GM21381 (cell line): ENCODE data around the gene SLC9A2.
A peak's percentile ranks its signal among the peaks of the same experiment; 100 is the strongest.

Experiments used
- ATAC-seq: cut with Tn5 transposase; IDR thresholded peaks from one replicate; pipeline ENCODE4 v1.9.1; 2021; ENCODE audit warnings: mild to moderate bottlenecking, moderate library complexity; ENCODE audit not compliant: unreplicated experiment

SLC9A2 gene

GRCh38 chr2:102619414-102620319, at the start of gene SLC9A2:
TSS of gene SLC9A2 (plus strand) at chr2:102619553. CDS start at chr2:102619849, 296 bp downstream.
- no peak for ATAC-seq

- ATAC-seq, result no peak
These were observed 43.5 kb upstream of the SLC9A2 start for GRCh38 chr2:102575888-102576287.

- no peak for ATAC-seq
These were observed 41.0 kb upstream of the SLC9A2 start for GRCh38 chr2:102578376-102578775.

- ATAC-seq, result no peak
These were observed 37.4 kb upstream of the SLC9A2 start for GRCh38 chr2:102581911-102582310.

- no peak for ATAC-seq
These were observed 36.5 kb upstream of the SLC9A2 start for GRCh38 chr2:102582845-102583244.

GRCh38 chr2:102585847-102586404, 33.4 kb upstream of the SLC9A2 start:
- no peak for ATAC-seq

GRCh38 chr2:102588213-102588939, 31.0 kb upstream of the SLC9A2 start:
- no peak for ATAC-seq

GRCh38 chr2:102589444-102589843, 29.9 kb upstream of the SLC9A2 start:
- ATAC-seq, result no peak

GRCh38 chr2:102591491-102592045, 27.8 kb upstream of the SLC9A2 start:
- no peak for ATAC-seq

- no peak for ATAC-seq
These were observed 26.8 kb upstream of the SLC9A2 start for GRCh38 chr2:102592601-102593000.

- no peak for ATAC-seq
These were observed 25.8 kb upstream of the SLC9A2 start for GRCh38 chr2:102593516-102593915.

- ATAC-seq, result no peak
These were observed 24.8 kb upstream of the SLC9A2 start for GRCh38 chr2:102594445-102595016.

GRCh38 chr2:102597788-102598187, 21.6 kb upstream of the SLC9A2 start:
- no peak for ATAC-seq

- no peak for ATAC-seq
These were observed 19.9 kb upstream of the SLC9A2 start for GRCh38 chr2:102599486-102599885.

GRCh38 chr2:102601730-102602129, 17.6 kb upstream of the SLC9A2 start:
- no peak for ATAC-seq

- no peak for ATAC-seq
These were observed 15.4 kb upstream of the SLC9A2 start for GRCh38 chr2:102603904-102604303.

- ATAC-seq, result no peak
These were observed 14.6 kb upstream of the SLC9A2 start for GRCh38 chr2:102604769-102605168.

- ATAC-seq, result no peak
These were observed 13.0 kb upstream of the SLC9A2 start for GRCh38 chr2:102606353-102606752.

GRCh38 chr2:102615620-102616436, 3.5 kb upstream of the SLC9A2 start:
- ATAC-seq, result peak; percentile 81
